Stimulated activated naive CD8-positive, alpha-beta T cell treated with anti-CD3 and anti-CD28 coated beads, Interleukin-15, Interleukin-2, amounts not matched to agents 100 U/mL and 50 U/mL, for 24 hours (primary cell): Measurements from ENCODE around the gene CACNG7.
A peak's percentile ranks its signal among the peaks of the same experiment; 100 is the strongest.
"Not testable (repeated sequence)": the region's sequence is repeated elsewhere in the genome, so short reads cannot be mapped to it uniquely, and the experiment has no call there.

Experiments used
- ATAC-seq: fragments of 150-1000 bp; cut with Tn5 transposase; one replicate; pipeline ENCODE4 v1.10.0; 2021
- DNase-seq: peaks from one replicate; pipeline ENCODE4 v3.0.0; 2021

Gene CACNG7

GRCh38 chr19:53908935-53909415 lies at the start of gene CACNG7:
Gene CACNG7, plus strand, starts transcription at chr19:53909278. Its CDS starts 3,554 bp downstream, at chr19:53912832.
- ATAC-seq (no peak), DNase-seq (no peak)

- DNase-seq (no peak), ATAC-seq (no peak)
Observed at GRCh38 chr19:53864308-53864836, 44.7 kb upstream of the CACNG7 start.

- DNase-seq = peak; percentile 23
Observed at GRCh38 chr19:53865523-53865917, 43.6 kb upstream of the CACNG7 start.

GRCh38 chr19:53865918-53866864 lies 42.9 kb upstream of the CACNG7 start:
- peak; percentile 38 for ATAC-seq
- DNase-seq = peak; percentile 80

More at GRCh38 chr19:53865523-53865917, 43.6 kb upstream of the CACNG7 start:
- ATAC-seq = no peak

- no peak for DNase-seq
- no peak for ATAC-seq
Observed at GRCh38 chr19:53866865-53867224, 42.2 kb upstream of the CACNG7 start.

- DNase-seq (peak; percentile 99), ATAC-seq (peak; percentile 87)
Observed at GRCh38 chr19:53867225-53868090, 41.6 kb upstream of the CACNG7 start, which contains the start of gene MYADM. Gene MYADM, plus strand, starts transcription at chr19:53867883. Its CDS starts 5,647 bp downstream, at chr19:53873530.

- ATAC-seq (no peak), DNase-seq (peak; percentile 55)
Observed at GRCh38 chr19:53868091-53868891, 40.8 kb upstream of the CACNG7 start.

GRCh38 chr19:53868892-53869804 lies 39.9 kb upstream of the CACNG7 start:
- DNase-seq (peak; percentile 85), ATAC-seq (peak; percentile 54)

- ATAC-seq, DNase-seq: not testable (repeated sequence)
Observed at GRCh38 chr19:53869805-53870484, 39.1 kb upstream of the CACNG7 start.

GRCh38 chr19:53870485-53870844 lies 38.6 kb upstream of the CACNG7 start:
- DNase-seq (no peak), ATAC-seq (no peak)

- no peak for DNase-seq
- ATAC-seq = no peak
Observed at GRCh38 chr19:53871454-53871853, 37.6 kb upstream of the CACNG7 start.

- DNase-seq = no peak
- ATAC-seq = no peak
Observed at GRCh38 chr19:53872762-53873161, 36.3 kb upstream of the CACNG7 start.

GRCh38 chr19:53873773-53874605 lies 35.1 kb upstream of the CACNG7 start:
- ATAC-seq (no peak), DNase-seq (no peak)

- DNase-seq (no peak), ATAC-seq (no peak)
Observed at GRCh38 chr19:53874606-53874990, 34.5 kb upstream of the CACNG7 start.

GRCh38 chr19:53875602-53876325 lies 33.3 kb upstream of the CACNG7 start:
- DNase-seq = no peak
- no peak for ATAC-seq

- ATAC-seq (no peak), DNase-seq (no peak)
Observed at GRCh38 chr19:53876651-53877224, 32.3 kb upstream of the CACNG7 start.

GRCh38 chr19:53877361-53877766 lies 31.7 kb upstream of the CACNG7 start:
- DNase-seq = no peak
- no peak for ATAC-seq

- ATAC-seq = no peak
Observed at GRCh38 chr19:53878776-53879139, 30.3 kb upstream of the CACNG7 start.

More at GRCh38 chr19:53878776-53879139, 30.3 kb upstream of the CACNG7 start:
- no peak for DNase-seq
